Non-pigmented ciliary epithelial cell (primary cell): Measurements from ENCODE around the gene RILPL2.
"Not testable (repeated sequence)": the region's sequence is repeated elsewhere in the genome, so short reads cannot be mapped to it uniquely, and the experiment has no call there.

Experiments used
- DNase-seq: peaks from one replicate; pipeline ENCODE4 v3.0.0-alpha.2; 2010; ENCODE audit warnings: low read depth

RILPL2 gene

DNA sequence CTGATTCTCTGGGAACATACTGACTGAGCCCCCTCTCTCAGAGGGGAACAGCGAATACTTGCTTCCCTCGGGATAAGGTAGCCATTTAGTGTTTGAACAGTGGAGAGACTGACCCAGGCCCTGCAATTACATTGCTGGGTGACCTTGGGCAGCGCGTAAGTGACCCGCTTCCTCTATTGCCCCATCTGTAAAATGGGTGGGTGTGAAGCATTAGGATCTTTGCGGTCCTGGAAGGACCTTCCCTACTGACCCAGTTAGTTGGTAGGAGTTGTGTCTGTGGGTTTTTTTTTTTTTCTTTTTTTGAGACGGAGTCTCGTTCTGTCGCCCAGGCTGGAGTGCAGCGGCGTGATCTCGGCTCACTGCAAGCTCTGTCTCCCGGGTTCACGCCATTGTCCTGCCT lies 53.8 kb downstream of the RILPL2 start:
- no peak for DNase-seq

DNA sequence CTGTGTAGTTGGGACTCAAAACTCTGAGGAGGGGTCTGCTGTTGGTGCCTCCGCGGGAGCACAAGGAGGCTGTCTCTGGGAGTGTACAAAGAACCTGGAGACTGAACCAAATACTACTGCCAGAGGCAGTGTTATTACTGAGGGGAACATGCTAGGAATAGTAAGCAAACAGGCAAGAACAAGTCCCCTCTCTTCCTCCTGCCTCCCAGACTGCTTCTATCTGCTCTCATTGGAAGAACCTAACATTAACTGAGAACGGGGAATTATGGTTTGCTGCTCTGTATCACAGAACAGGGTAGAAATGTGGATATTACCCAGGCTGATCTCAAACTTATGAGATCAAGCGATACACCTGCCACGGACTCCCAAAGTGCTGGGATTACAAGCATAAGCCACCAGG lies 57.1 kb downstream of the RILPL2 start:
- DNase-seq = no peak

GRCh38 chr12:123372415-123372814 lies 64.1 kb downstream of the RILPL2 start:
- not testable (repeated sequence) for DNase-seq

DNA sequence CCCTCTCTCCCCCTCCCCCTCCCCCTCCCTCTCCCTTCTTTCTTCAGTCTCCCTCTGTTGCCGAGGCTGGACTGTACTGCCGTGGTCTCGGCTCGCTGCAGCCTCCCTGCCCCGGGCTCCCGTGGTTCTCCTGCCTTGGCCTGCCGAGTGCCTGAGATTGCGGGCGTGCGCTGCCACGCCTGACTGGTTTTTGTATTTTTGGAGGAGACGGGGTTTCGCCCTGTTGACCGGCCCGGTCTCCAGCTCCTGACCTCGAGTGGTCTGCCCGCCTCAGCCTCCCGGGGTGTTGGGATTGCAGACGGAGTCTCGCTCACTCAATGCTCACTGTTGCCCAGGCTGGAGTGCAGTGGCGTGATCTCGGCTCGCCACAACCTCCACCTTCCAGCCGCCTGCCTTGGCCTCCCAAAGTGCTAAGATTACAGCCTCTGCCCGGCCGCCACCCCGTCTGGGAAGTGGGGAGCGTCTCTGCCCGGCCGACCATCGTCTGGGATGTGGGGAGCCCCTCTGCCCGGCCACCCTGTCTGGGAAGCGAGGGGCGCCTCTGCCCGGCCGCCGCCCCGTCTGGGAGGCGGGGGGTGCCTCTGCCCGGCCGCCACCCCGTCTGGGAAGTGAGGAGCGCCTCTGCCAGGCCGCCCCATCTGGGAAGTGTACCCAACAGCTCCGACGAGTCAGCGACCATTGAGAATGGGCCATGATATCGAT lies 64.7 kb downstream of the RILPL2 start:
- not testable (repeated sequence) for DNase-seq

GRCh38 chr12:123369229-123369628 lies 67.3 kb downstream of the RILPL2 start:
- DNase-seq = no peak

DNA sequence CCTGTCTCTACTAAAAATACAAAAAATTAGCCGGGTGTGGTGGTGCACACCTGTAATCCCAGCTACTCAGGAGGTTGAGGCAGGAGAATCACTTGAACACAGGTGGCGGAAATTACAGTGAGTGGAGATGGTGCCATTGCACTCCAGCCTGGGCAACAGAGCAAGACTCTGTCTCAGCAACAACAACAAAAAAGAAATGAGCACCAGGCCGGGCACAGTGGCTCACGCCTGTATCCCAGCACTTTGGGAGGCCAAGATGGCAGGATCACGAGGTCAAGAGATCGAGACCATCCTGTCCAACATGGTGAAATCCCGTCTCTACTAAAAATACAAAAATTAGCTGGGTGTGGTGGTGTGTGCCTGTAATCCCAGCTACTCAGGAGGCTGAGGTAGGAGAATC lies 68.1 kb downstream of the RILPL2 start:
- DNase-seq = not testable (repeated sequence)

DNA sequence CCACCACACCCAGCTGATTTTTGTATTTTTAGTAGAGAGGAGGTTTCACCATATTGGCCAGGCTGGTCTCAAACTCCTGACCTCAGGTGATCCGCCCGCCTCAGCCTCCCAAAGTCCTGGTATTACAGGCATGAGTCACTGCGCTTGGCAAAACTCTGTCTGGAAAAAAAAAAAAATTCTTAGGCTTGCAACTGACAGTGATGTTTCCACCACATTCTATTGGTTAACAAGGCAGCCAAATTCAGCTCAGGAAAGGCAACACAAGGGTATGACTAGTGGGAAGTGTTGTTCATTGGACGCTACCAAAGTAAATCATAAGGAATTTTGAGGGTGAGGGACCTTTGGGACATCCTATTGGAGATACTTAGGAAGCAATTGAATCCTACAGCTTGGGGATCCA lies 69.0 kb downstream of the RILPL2 start:
- DNase-seq = no peak
